ENCODE data around the gene CHERP. TPM values are rescaled to one million over a fixed set of nuclear protein-coding genes. Genes with fewer than 3 reads are reported as not detected.

CHERP gene
- total and polyA plus RNA-seq, 2 of the 4 experiments (the other 2 are of a cell fraction) = 0.54 to 13.5 TPM

DNA sequence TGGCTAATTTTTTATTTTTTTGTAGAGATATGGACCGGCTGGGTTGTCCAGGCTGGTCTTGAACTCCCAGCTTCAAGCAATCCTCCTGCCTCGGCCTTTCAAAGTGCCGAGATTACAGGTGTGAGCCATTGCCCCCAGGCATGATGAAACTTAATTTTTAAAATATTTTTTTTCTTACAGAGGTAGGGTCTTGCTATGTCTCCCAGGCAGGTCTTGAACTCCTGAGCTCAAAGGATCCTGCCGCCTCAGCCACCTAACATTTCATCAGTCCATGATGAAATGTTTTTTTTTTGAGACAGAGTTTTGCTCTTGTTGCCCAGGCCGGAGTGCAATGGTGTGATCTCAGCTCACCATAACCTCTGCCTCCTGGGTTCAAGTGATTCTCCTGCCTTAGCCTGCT lies 33.7 kb downstream of the CHERP start:
- dilution Hi-C loops (cut with HindIII; ENCODE audit: low sequenced_read_pairs, unreplicated experiment) = no loop called here
- no peak overlapping the region for H3K23ac ChIP-seq (ENCODE audit: low read depth, low read length)
- H2AK9ac ChIP-seq (replicated peaks; ENCODE audit: low read depth, low read length, poor library complexity) = no peak overlapping the region
- no peak for TF ChIP-seq ELK1 (IDR thresholded peaks at IDR 0.05; ENCODE audit: borderline replicate concordance, low read depth, low read length)
- no peak for TF ChIP-seq CTCF (conservative IDR thresholded peaks at IDR 0.05; ENCODE audit: low read depth, low read length)
- no peak for TF ChIP-seq RCOR1 (IDR thresholded peaks at IDR 0.05; ENCODE audit: insufficient replicate concordance, low read length)
- no peak for TF ChIP-seq CEBPB (IDR thresholded peaks at IDR 0.05; ENCODE audit: low read depth, low read length)
- TF ChIP-seq BHLHE40 (IDR thresholded peaks at IDR 0.05; ENCODE audit: low read depth, low read length) = no peak
- no peak for TF ChIP-seq FOS (IDR thresholded peaks at IDR 0.05; ENCODE audit: low read depth, low read length)
- TF ChIP-seq POLR2A (IDR thresholded peaks at IDR 0.05; ENCODE audit: low read depth, low read length) = no peak
- TF ChIP-seq SMC3 (IDR thresholded peaks at IDR 0.05; ENCODE audit: low read depth, low read length) = no peak
- TF ChIP-seq MAZ (IDR thresholded peaks at IDR 0.05; ENCODE audit: borderline replicate concordance, low read depth, low read length) = no peak
- no peak for TF ChIP-seq MXI1 (IDR thresholded peaks at IDR 0.05; ENCODE audit: borderline replicate concordance, low read depth, low read length)
- no peak for TF ChIP-seq CHD1 (IDR thresholded peaks at IDR 0.05; ENCODE audit: low read depth, low read length)
- no peak for TF ChIP-seq MAFK (IDR thresholded peaks at IDR 0.05; ENCODE audit: low read depth, low read length)
- TF ChIP-seq RFX5 (IDR thresholded peaks at IDR 0.05; ENCODE audit: low read depth, low read length) = no peak
- peaks cover 40% of the 10 kb centered on the region for H3K36me3 ChIP-seq (ENCODE audit: control insufficient read depth, insufficient read depth, low read length)
- H3K27me3 ChIP-seq (ENCODE audit: control insufficient read depth, insufficient read depth, low read length) = no peaks in the 10 kb centered on the region
- H2AFZ ChIP-seq (replicated peaks; ENCODE audit: low read length, poor library complexity) = no peak overlapping the region
- WGBS, 2 experiments (ENCODE audit: extremely low coverage in 2 of 2, insufficient read length in 1 of 2) = no CpG with 5 or more reads among the region's 5 CpGs
- no peaks in the 10 kb centered on the region for H4K20me1 ChIP-seq (ENCODE audit: insufficient read depth, low read length)
- no peaks in the 10 kb centered on the region for H3K9me1 ChIP-seq (ENCODE audit: insufficient read depth, low read length)
- H3K4me1 ChIP-seq (ENCODE audit: control insufficient read depth, insufficient read depth, low read length) = peaks cover 5% of the 10 kb centered on the region; the same call in 1 of the 2 replicates
- H2BK120ac ChIP-seq (ENCODE audit: low read depth, low read length) = no peak overlapping the region
- H2AK5ac ChIP-seq (ENCODE audit: low read depth, low read length) = no peak overlapping the region
- in situ Hi-C loops (cut with MboI; ENCODE audit: low sequenced_read_pairs) = no loop called here
- no peak overlapping the region for H3K18ac ChIP-seq (ENCODE audit: low read depth, low read length)
- H2BK15ac ChIP-seq (ENCODE audit: low read depth, low read length) = no peak overlapping the region
- no peak overlapping the region for H4K5ac ChIP-seq (ENCODE audit: low read depth, low read length)
- intact Hi-C loops (cut with micrococcal nuclease) = no loop called here
- no peaks in the 10 kb centered on the region for H3K9me3 ChIP-seq (ENCODE audit: control insufficient read depth, insufficient read depth, low read length)
- H3K14ac ChIP-seq (replicated peaks; ENCODE audit: low read depth, low read length) = no peak overlapping the region
- no peak overlapping the region for H3K4me2 ChIP-seq (ENCODE audit: low read depth, low read length)
- CTCF ChIA-PET = no interaction called here
- no peak for DNase-seq
- no TSS peak for BruUV-seq (replicated peaks)
- POLR2A ChIA-PET (ENCODE audit: unreplicated experiment) = no interaction called here
- H3K4me3 ChIP-seq (ENCODE audit: insufficient read depth, low read depth, low read length) = no peak overlapping the region
- H3K4ac ChIP-seq (ENCODE audit: low read depth, low read length) = no peak overlapping the region
- ATAC-seq (ENCODE audit: low read depth) = no peak
- no peak overlapping the region for H3K9ac ChIP-seq (ENCODE audit: low read depth, low read length)
- no peak overlapping the region for H4K8ac ChIP-seq (ENCODE audit: low read depth in 2 of 2, low read length in 2 of 2)
- no peak overlapping the region for H2BK5ac ChIP-seq (ENCODE audit: low read depth, low read length, poor library complexity, severe bottlenecking)
- H4K91ac ChIP-seq (ENCODE audit: insufficient read depth, low read depth, low read length) = no peak overlapping the region
- no peak overlapping the region for H3K27ac ChIP-seq (ENCODE audit: insufficient read depth, low read length)
- H3K56ac ChIP-seq (ENCODE audit: extremely low read depth, insufficient read depth, low read length) = no peak overlapping the region
- H2BK20ac ChIP-seq (ENCODE audit: low read depth, low read length) = no peak overlapping the region
- H3K79me1 ChIP-seq (ENCODE audit: low read depth in 1 of 2, low read length in 2 of 2) = no peaks in the 10 kb centered on the region
